NCI-H2227 (cell line): ENCODE measurements around the gene TMCC3.

Source experiments
- DNase-seq: peaks from one replicate; lab custom pipeline; 2025; ENCODE audit not compliant: unreplicated experiment; lab: John Stamatoyannopoulos, UW

The TMCC3 gene

DNA sequence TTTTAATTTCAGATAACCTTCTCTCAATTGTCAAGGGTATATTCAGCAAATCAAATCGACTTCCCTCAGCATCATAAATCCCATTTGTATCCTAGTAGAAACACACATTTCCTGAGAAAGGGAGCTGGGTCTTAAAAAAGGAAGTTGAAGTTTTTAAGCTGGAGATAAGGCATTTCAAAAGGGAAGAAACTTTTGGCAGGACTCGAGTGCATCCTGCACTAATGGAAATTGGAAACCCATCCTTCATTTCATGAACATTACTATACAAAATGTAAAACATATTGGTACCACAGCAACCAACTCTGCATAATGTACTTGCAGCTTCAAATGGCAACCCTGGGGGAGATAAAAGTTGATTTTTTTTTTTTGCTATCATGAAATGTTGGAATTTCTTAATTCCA is 23.7 kb upstream of the TMCC3 start:
- DNase-seq: no peak

DNA sequence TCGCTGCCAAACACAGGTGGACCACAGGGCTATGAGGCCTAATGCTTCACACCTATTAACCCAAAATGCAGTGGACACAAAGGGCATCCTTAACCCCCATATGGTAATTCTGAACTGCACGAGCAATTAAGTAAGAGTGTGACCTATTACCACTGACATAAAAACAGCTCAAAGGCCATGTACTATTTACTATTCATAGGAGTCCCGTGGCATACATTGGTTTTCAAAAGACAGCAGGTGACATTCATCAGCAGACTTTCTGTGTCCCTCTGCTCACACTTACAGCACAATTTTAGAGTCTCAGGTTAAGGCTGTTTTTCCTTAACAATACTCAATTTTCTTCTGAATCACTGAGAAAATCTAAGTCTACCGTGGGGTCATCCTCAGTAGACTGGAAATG is 23.1 kb upstream of the TMCC3 start:
- DNase-seq: no peak

DNA sequence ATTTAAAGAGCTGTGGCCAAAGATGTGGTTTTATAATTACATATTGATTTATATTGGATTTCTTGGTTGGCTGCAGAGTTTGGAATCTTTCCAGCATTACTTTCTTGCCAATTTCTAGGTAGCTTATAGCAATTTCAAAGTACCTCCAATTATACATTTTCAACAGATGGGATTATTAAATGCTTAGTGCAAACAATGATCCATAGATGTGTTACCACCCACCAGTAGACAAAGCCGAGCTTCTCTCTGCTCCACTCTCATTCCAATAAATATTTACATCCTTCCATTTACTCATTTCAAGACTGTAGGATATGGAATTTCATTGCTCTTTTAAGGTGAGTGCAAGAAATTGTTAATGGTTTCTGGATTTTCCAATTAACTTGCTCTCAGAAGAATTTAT is 21.6 kb upstream of the TMCC3 start:
- DNase-seq: no peak

DNA sequence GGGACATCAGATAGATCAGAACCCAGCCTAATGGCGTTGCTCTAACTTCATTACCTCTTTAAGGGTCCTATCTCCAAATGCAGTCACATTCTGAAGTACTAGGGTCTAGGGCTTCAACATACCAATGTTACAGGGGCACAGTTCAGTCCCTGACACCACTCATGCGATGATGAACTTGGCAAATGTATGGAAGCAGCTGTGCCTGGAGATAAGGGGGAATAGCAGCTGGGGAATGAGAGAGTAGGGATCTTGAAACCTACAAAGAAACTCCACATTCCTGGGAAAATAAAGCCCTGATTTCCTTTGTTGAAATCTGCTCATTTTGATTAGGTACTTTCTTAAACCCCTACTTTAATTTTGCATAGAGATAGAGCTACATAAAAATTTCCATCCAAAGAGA is 20.5 kb upstream of the TMCC3 start:
- no peak for DNase-seq

DNA sequence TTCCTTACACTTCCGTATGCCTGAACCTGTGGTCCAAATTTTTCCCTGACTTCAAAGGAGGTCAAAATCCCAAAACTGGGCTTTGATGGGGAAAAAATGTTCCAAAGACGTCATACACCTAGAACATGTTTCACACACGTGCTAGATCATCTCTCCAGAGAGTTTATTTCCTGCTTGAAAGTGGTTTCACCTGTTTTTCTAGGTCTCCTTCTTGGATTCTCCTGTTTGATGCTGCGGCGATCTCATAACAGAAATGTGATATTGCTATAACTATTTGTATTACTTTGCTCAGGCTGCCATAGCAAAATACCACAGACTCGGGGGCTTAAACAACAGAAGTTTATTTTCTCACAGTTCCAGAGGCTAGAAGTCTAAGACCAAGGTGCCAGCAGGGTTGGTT is 19.7 kb upstream of the TMCC3 start:
- DNase-seq: no peak

DNA sequence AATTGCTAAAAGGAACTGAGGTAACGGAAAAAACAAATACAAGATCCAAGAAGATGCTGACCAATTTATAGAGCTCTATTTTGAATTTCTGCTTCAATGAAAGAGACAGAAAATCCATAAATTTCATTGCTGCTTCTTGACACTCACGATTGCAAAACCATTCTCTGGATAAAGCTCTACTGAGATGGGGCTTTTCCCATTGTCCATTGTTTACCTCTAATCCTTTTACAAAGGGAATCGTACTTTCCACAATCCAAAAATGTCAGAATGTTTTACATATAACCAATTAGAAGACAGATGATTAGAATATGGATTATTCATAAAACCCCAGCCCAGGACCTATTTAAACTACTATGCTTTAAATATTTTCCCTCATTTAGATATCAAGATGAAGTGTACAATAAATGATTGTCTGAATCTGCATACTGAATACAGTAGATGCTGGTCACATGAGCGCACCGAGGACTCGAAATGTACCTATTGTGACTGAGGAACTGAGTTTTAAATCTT is 16.7 kb upstream of the TMCC3 start:
- no peak for DNase-seq

DNA sequence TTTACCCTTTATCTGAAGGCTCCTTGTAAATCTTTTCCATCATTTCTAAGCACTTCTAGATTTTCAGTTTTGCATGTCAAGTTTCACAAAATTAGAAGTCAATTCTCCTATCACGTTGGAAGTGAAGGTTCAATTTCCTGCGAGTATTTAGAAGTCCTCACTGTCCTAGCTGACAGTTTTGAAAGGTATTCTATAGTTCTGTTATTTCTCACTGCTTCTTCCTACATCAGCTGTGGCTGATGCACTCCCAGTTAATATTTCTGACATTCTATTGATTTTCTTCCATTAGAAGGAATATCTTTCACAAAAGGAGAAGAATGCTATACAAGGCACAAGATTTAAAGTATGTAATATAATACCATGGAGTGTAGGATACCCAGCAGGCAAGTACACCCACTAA is 15.8 kb upstream of the TMCC3 start:
- no peak for DNase-seq

DNA sequence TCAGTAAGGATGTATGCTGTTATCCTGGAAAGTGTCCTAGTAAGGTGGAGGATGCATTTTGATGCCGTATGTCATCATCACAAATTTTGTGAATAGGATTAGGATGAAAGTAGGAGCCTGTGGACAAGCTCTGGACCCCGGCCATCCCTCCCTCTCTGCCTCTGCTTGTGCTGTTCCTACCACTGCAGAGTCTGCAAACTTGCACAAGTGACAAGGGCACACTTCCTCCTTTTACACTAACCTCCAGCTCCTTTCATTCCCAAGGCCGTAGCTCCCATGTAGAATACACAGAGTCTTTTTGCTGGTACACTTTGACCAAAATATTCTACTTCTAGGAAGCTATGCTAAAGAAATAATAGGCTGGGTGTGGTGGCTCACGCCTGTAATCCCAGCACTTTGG is 13.3 kb upstream of the TMCC3 start:
- DNase-seq: no peak

DNA sequence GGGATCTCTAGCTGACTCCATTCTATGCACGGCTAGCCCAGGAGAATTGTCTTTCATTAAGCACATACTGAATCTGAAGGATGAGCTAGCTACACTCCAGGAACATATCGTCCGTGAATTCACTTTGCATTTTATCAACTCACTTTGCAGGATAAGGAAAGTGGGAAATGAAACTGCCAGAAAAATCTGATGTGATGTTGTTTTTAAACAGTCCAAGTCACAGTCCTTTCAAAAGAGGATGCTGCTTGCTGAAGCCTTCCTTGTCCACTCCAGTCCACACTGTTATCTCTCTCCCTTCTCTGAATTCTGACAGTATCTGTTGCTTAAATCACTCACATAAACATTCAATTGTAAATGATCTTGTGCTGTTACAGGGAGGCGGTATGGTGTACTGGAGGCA is 12.7 kb upstream of the TMCC3 start:
- no peak for DNase-seq

DNA sequence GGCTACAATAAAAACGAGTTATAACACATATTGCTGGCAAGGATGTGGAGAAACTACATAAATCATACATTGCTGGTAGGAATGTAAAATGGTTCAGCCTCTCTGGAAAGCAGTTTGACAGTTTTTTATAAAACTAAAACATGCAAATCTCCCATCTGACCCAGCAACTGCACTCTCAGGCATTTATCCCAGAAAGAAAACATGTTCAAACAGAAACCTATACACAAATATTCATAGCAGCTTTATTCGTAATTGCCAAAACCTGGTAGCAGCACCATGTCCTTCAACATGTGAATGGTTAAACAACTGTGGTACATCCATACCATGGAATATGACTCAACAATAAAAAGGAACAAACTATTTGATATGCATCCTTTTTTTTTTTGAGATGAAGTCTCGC is 10.1 kb upstream of the TMCC3 start:
- DNase-seq: no peak

DNA sequence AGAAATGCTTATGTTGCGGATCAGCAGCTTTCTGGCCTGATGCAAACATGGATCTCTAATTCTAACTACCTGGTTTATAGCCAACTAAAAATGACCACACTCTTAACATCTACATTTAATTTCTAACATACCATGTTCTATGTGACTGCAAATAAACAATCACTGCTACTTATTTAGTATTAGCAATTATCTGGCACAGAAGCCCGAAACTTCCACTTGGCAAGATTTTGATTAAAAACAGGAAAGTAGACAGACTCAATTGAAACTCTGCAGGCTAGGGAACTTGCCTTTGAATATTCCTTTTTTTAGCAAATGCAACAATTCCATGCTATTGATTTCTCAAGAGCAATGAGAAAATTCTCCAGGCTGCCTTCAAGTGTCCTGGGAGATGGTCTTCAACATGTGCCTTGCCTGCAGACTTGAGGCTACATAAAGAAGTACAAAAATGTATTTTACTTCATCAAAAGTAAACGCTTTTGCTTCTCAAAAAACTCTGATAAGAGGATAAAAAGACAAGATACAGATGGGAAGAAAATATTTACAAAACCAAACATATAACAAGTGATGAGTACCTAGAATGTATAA is 9.1 kb upstream of the TMCC3 start:
- DNase-seq: no peak

DNA sequence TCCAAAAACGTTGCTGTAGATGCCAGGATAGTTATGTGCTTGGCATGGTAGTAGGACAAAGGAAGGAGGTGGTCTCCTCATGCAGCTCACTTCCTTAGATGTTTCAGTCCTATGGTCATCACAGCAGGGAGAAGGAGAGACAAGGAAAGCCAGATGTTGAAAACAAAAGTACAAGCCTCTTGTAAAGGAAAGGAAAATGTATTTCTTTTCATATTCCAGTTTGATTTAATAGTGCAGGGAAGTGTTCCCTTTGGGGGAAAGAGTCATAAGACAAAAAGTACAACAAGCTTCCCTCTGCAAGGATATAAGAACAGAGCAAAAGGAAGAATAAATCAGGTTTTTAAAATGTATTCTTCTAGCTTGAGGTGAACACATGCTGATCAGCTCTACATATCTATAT is 8.6 kb upstream of the TMCC3 start:
- DNase-seq: no peak

DNA sequence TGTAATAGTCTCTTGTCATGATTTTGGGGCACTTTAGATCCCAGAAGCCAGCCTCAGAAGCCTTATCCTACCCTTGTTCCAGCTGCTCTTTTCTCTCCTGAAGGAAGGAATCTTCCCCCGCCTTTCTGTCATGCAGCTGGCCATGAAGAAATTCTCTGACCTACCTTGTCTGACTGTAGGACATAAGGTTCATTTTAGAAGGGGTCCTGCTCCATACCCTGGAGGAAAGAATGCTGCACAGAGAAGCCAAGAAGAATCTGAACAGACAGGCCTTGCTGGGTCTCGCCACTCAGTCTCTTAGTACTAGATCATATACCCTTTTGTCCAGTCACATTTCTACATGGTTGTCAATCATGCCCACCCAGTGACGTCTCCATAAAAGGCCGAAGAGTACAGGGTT is 6.2 kb upstream of the TMCC3 start:
- DNase-seq: no peak

DNA sequence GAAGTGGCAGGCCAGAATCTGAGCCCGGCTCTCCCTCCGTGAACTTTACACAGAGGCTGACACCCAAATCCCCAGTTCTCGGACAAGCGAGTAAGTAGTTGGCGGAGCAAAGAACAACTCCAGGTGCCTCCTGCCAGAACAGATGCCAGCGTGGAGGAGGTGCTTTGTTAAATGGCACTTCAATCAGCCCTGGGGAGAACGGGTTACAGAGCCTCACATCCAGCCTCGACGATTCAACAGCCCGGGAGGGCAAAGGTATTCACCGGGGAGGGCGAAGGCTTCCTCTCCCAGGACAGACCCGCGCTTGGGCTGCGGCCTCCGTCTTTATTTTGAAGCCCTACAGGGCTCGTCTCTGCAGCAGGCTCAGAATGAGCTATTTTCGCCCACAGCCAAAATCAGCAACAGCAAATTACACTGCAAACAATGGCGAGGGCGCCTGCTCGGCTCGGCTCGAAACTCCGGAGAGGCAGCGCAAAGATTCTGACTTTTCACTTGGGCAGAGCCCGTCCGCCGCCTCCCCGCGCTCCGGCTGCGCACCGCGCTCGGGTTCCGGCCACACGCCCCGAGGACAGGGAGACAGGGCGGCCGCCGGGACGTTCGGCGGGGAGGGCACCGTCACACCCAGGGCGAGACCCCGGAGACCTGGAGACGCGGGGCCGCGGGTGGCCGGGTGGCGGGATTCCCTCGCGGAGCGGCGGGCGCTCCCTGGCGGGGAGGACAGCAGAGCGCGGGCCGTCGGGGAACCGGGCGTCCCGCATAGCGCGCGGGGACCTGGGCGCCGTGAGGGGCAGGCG is 811 bp downstream of the TMCC3 start:
- peak; percentile 72 for DNase-seq

DNA sequence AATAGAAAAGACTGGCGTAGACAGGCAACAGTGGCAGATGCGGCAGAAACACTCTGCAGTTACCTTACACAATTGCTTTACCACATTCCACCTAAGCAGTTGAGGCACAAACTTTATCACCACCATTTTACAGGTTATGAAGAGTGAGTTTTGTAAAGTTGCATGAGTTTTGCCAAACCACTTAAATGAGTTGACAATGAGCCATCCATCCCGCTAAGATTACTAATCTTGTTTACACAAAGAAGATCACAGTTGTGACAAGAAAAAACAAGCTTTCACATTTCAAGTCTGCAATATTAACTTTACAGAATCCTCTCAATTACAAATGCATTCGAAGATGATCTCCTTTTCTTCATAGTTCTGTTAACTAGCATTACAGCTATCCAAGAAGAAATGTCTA is 1.8 kb downstream of the TMCC3 start:
- DNase-seq: no peak

DNA sequence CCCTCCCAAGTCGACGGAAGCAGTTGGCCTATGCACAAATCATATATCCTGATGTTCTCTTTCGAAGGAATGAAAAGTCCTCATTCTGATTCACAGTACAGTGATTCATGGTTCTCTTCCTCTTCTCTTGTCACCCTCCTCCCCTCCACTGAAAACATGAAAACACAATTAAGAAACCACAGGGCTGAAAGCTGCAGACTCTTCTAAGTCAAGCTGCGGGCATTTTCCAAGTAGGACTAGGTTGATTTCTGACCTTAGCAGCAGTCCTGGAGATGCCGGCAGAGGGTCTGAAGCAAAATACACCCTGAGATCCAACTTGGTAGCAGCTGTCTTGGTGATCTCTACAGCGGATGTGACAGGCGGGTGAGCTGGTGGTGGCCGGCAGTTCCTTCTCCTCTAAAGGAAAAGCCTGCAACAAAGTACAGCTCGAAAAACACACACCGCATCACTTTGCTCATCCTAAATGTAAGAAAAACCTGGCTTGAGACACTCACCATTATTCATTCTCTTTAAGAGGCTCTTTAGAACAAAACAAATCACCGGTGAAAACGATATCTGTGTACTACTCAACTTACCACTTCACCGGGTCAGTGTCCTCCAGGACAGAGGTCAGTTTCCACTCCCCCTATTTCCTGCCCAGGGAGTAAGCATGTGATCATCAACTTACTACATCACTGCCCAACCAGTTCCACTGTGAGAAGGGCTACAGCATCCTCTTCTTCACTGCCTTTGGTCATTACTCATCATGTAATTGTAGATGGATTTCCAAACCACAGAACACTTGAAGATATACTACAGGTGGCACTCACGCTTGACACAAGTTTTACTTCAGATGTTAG is 6.0 kb downstream of the TMCC3 start:
- no peak for DNase-seq

DNA sequence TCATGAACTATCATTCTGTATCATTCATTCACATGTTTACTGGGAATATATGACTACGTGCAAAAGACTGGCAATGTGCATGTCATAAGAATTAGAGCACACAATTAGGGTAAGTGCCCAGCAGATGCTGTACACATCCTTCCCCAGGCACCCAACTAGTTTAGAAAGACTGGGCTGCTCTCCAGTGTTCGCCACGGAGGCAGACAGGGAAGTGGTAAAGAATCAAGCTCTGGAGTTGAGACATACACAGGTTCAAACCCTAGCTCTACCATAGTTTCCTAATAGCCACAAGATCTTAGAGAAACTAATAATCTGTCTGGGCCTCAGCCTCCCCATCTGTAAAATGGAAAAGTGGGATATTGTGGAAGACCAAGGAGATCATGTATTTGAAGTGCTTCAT is 6.8 kb downstream of the TMCC3 start:
- DNase-seq: no peak

DNA sequence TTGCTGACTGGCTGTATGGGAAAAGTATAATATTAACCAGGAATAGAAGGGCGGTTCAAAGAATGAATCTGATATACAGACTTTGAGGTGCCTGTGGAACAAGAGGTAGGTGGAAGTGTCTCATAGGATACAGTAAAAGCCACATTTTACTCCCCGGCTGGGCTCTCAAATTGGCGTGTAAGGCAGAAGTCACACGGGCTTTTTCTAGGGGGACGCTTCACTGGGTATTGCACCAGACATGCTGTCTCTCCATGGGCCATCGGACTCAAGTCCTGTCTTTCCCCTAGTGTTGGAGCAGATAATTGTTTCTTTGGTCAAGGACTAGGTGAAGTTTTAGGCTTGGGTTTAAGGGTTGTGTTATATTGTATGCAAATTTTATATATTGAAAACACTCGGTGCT is 9.1 kb downstream of the TMCC3 start:
- no peak for DNase-seq

DNA sequence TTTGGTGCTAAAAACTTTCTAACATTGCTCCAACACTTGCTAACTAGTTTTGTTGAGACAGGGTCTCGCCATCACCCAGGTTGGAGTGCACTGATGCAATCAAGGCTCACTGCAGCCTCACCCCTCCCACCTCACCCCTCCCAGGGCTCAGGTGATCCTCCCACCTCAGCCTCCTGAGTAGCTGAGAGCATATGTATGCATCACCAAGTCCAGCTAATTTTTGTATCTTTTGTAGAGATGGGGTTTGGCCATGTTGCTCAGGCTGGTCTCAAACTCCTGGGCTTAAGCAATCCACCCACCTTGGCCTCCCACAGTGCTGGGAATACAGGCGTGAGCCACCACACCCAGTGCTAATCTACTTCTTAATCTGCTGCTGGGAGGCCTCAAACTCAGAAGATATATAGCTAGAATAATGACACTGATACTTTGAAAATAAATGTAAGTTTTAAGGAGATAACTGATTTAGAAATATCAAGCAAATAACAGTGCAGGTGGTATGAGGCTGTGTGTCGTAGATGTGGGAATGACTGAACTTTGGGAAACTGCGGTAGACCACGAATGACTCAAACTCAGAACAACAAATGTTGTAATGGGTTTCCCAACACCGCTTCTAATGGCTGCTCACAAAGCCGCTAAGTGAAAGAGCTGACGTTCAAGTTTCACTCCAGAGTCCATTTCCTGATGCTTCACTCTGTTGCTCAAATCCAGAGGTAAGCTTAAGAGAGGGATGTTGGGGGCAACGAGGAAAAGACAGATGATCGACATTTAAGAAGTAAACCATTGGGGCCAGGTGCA is 10.0 kb downstream of the TMCC3 start:
- DNase-seq: no peak

DNA sequence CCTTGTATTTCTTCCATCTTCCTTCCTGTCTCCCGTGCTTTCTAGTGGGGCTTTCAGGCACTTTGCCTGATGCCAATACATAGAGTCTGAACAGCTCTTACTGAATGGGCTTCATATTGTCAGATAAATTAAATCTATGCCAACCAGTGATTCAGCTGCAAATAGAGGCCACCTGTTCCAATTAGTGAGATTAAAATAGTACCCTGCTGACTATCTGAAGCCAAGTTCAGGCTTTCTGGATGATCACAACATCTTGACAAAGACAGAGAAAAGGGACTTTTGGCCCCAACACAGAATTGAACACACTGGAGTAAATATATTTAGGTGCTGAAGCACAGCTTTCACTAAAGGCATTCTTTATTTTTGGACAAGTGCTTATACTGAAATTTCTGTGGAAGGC is 11.8 kb downstream of the TMCC3 start:
- no peak for DNase-seq
